Measurements from ENCODE around the gene KIAA0232.

GRCh38 chr4:6892190-6892908 is 109.8 kb downstream of the KIAA0232 start:
- peak in 3 of 6 experiments; percentile 35 to 49 (median 44) for TF ChIP-seq CTCF (IDR thresholded peaks at IDR 0.05)
- no peak for TF ChIP-seq POLR2A (IDR thresholded peaks at IDR 0.05)
